ENCODE results near the gene ALOX5.
"Not testable (repeated sequence)": the region's sequence is repeated elsewhere in the genome, so short reads cannot be mapped to it uniquely, and the experiment has no call there.

The ALOX5 gene

GRCh38 chr10:45470098-45471012 lies 96.3 kb downstream of the ALOX5 start:
- peak in 1 of 2 donors; percentile 14 for DNase-seq

- no peak for DNase-seq
Observed at GRCh38 chr10:45471059-45471458, 97.0 kb downstream of the ALOX5 start.

DNA sequence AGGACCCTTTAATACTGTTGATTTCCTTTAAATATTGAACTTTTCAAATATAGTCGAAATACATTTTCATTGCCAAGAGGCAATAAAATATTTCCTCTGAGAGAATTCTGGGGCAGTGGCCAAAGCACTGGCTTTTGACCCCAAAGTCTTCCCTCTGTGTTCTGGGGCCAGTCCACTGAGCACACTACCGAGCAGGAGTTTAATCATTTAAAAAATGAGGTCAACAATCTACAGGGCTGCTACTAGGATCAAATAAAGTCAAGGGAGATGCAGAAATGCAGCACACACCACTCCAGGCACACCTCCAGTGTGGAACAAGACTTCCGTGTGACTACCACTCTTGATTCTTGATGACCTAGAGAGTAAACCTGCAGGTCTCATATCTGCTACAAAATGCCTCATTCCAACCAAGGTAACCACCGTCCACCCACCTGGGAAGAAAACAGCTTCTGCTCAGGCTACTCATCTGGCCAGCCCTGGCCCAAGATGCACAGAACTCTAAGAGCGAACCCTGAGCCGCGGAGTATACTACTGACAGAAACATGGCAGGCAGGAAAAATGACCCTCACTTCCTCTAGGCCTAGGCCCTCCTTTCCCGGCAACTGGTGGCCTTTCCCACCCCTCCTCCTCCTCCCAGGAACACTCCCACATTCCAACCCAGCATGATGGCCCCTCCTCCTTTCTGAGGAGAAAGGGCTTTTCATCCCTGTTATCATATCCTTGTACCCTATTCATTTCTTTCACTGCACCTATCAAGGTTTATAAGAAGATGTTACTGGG lies 97.7 kb downstream of the ALOX5 start:
- no peak for DNase-seq

DNA sequence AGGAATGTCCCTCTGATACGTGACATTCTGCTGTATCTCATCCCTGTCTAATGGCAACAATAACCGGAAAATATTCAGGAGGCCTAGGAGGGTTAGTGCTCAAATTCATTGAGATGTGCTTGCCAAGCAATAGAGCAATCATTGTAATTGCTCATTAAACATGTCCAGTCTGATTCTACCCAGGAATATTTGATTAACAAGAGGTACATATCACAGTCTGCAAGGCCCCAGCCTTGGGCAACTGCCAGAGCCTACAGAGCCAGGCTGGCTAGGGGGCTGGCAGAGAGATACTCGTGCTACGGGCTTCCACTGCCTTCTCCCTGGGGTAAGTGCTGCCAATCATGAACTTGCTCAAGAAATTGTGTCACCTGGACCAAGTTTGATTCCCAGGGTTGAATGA lies 99.1 kb downstream of the ALOX5 start:
- DNase-seq = no peak

DNA sequence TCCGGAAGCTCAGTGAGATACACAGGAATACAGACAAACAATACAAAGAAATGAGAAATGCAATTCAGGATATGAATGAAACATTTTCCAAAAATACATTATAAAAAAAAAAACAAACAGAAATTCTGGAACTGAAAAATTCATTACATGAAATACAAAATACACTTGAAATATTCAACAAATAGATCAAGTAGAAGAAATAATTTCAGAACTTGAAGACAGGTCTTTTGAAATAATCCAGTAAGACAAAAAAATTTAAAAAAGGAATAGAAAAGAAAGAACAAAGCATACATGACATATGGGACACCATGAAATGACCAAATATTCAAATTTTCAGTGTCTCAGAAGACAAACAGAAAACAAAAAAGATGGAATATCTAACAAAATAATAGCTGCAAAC lies 102.5 kb downstream of the ALOX5 start:
- DNase-seq = no peak

GRCh38 chr10:45480294-45480693 lies 106.3 kb downstream of the ALOX5 start:
- DNase-seq = no peak

- DNase-seq = not testable (repeated sequence)
Observed at GRCh38 chr10:45481100-45481499, 107.1 kb downstream of the ALOX5 start.

- no peak for DNase-seq
Observed at GRCh38 chr10:45483002-45483401, 109.0 kb downstream of the ALOX5 start.

- DNase-seq = no peak
Observed at GRCh38 chr10:45487735-45488134, 113.7 kb downstream of the ALOX5 start.

GRCh38 chr10:45488365-45488764 lies 114.3 kb downstream of the ALOX5 start:
- no peak for DNase-seq

GRCh38 chr10:45490277-45490676 lies 116.3 kb downstream of the ALOX5 start:
- DNase-seq = no peak

DNA sequence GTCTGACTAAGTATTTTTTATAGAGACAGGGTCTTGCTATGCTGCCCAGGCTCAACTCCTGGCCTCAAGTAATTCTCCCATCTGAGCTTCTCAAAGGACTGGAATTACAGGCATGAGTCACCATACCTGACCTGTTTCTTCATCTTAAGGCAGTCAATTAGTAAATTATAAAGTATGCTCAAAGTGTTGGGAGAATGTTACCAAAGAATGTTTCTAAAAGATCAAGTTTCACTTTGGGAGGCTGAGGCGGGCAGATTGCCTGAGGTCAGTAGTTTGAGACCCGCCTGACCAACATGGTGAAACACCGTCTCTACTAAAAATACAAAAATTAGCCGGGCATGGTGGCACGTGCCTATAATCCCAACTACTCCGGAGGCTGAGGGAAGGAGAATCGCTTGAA lies 117.0 kb downstream of the ALOX5 start:
- no peak for DNase-seq
